Fibroblast of the aortic adventitia (primary cell): ENCODE results near the gene ARHGAP9. TPM values are rescaled to one million over a fixed set of nuclear protein-coding genes. Genes with fewer than 3 reads are reported as not detected.
"Not testable (repeated sequence)": the region's sequence is repeated elsewhere in the genome, so short reads cannot be mapped to it uniquely, and the experiment has no call there.

Experiments
- DNase-seq: peaks from one replicate; pipeline ENCODE4 v3.0.0-alpha.2; 2010; ENCODE audit warnings: low read depth
- H3K4me3 ChIP-seq: 2 replicates; pipeline ENCODE4 v1.5.1; 2011; ENCODE audit warnings: low read depth, mild to moderate bottlenecking, control low read depth, low read length, moderate library complexity
- CTCF ChIP-seq: IDR thresholded peaks from 2 replicates; pipeline ENCODE4 v1.5.1; 2011; ENCODE audit warnings: mild to moderate bottlenecking, low read length, control low read depth, inconsistent platforms; ENCODE audit not compliant: insufficient read depth
- total RNA-seq: library from RNA; depleted of rRNA; stranded (reverse); fragments of >200 nt; gene quantifications from 2 replicates; pipeline ENCODE4 v1.2.3, GENCODE V29; 2012; ENCODE audit warnings: low replicate concordance

Gene ARHGAP9
- total RNA-seq, 1 donor = 0.18 TPM

GRCh38 chr12:57511588-57512325 is 32.1 kb upstream of the ARHGAP9 start:
- DNase-seq = no peak
- H3K4me3 ChIP-seq = no peak overlapping the region
- no peak for TF ChIP-seq CTCF

- no peak for TF ChIP-seq CTCF
- no peak overlapping the region for H3K4me3 ChIP-seq
- DNase-seq = no peak
These were observed 31.5 kb upstream of the ARHGAP9 start for GRCh38 chr12:57511161-57511560.

- not testable (repeated sequence) for H3K4me3 ChIP-seq, DNase-seq
These were observed 28.1 kb upstream of the ARHGAP9 start for GRCh38 chr12:57507796-57508195.

GRCh38 chr12:57506541-57506940 is 26.9 kb upstream of the ARHGAP9 start:
- not testable (repeated sequence) for DNase-seq, H3K4me3 ChIP-seq

- H3K4me3 ChIP-seq, DNase-seq: not testable (repeated sequence)
These were observed 22.8 kb upstream of the ARHGAP9 start for GRCh38 chr12:57502311-57502969.

GRCh38 chr12:57500213-57500612 is 20.5 kb upstream of the ARHGAP9 start:
- no peak overlapping the region for H3K4me3 ChIP-seq
- no peak for DNase-seq
- TF ChIP-seq CTCF = no peak

GRCh38 chr12:57498571-57498970 is 18.9 kb upstream of the ARHGAP9 start:
- TF ChIP-seq CTCF = no peak
- no peak overlapping the region for H3K4me3 ChIP-seq
- DNase-seq = no peak

GRCh38 chr12:57498132-57498502 is 18.5 kb upstream of the ARHGAP9 start:
- no peak for TF ChIP-seq CTCF
- no peak overlapping the region for H3K4me3 ChIP-seq
- no peak for DNase-seq
